Neural progenitor cell (in vitro differentiated cells): ENCODE measurements around the gene USP36.

Experiments used
- EZH2 ChIP-seq: fragments of 200-600 bp; sonication (generic); IDR thresholded peaks from 2 replicates; pipeline ENCODE4 v1.6.1; 2017; ENCODE audit warnings: antibody characterized with exemption, mild to moderate bottlenecking, moderate library complexity
- TF ChIP-seq, protein P1 (sequence below): fragments of 200-600 bp; sonication (generic); IDR thresholded peaks from 2 replicates; pipeline ENCODE4 v1.5.1; 2017; ENCODE audit warnings: antibody characterized with exemption, mild to moderate bottlenecking

DNA sequence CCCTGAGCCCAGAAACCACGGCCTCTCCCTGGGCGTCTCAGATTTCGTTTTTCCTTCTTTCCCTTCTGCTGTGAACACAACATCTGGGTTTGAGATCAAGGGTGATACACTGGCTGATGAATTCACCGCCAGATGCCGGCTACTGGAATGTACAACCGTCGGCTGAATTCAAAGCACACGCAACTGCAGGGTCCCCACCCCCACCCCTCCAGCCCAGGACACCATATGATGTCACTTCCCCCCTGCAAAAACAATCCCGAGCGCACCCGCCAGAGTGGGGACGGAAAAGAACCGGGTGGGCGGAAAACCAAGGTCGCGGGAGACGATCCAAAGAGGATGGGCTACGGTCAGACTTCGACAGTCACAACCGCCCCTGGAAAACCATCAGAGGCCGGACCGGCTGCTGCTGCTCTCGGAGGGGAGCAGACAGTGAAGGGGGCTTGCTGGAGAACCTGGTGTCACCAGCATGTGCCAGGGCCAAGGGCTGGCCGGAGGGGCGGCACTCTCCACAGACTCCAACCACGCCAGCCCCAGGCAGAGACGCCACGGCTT, 39.1 kb upstream of the USP36 start:
- no peak for TF ChIP-seq EZH2
- TF ChIP-seq, protein P1, sequence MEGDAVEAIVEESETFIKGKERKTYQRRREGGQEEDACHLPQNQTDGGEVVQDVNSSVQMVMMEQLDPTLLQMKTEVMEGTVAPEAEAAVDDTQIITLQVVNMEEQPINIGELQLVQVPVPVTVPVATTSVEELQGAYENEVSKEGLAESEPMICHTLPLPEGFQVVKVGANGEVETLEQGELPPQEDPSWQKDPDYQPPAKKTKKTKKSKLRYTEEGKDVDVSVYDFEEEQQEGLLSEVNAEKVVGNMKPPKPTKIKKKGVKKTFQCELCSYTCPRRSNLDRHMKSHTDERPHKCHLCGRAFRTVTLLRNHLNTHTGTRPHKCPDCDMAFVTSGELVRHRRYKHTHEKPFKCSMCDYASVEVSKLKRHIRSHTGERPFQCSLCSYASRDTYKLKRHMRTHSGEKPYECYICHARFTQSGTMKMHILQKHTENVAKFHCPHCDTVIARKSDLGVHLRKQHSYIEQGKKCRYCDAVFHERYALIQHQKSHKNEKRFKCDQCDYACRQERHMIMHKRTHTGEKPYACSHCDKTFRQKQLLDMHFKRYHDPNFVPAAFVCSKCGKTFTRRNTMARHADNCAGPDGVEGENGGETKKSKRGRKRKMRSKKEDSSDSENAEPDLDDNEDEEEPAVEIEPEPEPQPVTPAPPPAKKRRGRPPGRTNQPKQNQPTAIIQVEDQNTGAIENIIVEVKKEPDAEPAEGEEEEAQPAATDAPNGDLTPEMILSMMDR = no peak
